Kidney (tissue), 14 donors: ENCODE data around the gene XPR1. TPM values are rescaled to one million over a fixed set of nuclear protein-coding genes. Genes with fewer than 3 reads are reported as not detected.

ENCODE experiments used
- DNase-seq, 5 donors: peaks; one replicate each; pipeline ENCODE4 v3.0.0-alpha.2; 2013 to 2020
- FAIRE-seq: peaks from 2 replicates; lab custom pipeline; 2012; peaks lifted over from hg19 to GRCh38; lab: Jason Lieb, UNC
- H3K27ac ChIP-seq, 2 donors: one replicate each; pipeline ENCODE4 v1.7.0; 2013; ENCODE audit warnings: low read depth in 2 of 2, low read length in 2 of 2, inconsistent platforms in 1 of 2
- H3K27me3 ChIP-seq: one replicate; pipeline ENCODE4 v1.7.1; 2013; ENCODE audit warnings: low read length, inconsistent platforms; ENCODE audit not compliant: control insufficient read depth, insufficient read depth
- H3K36me3 ChIP-seq, 3 donors: one replicate each; pipeline versions ENCODE4 v1.7.0 to v1.7.1; 2013; ENCODE audit warnings: low read length in 3 of 3, control low read depth in 1 of 3, inconsistent platforms in 1 of 3; ENCODE audit not compliant: insufficient read depth in 3 of 3, control insufficient read depth in 2 of 3
- H3K4me1 ChIP-seq, 3 donors: one replicate each; pipeline versions ENCODE4 v1.7.0 to v1.7.1; 2013; ENCODE audit warnings: low read length in 3 of 3, inconsistent platforms in 1 of 3, low read depth in 1 of 3; ENCODE audit not compliant: control insufficient read depth in 2 of 3, insufficient read depth in 2 of 3
- H3K4me3 ChIP-seq, 3 donors: one replicate each; pipeline versions ENCODE4 v1.7.0 to v1.8.1; 2013; ENCODE audit warnings: low read length in 3 of 3, control low read depth in 1 of 3, inconsistent platforms in 1 of 3
- H3K9ac ChIP-seq, 3 donors: one replicate each; pipeline versions ENCODE4 v1.7.0 to v1.7.1; 2013; ENCODE audit warnings: low read length in 3 of 3, control low read depth in 1 of 3, inconsistent platforms in 1 of 3
- H3K9me3 ChIP-seq, 3 donors: one replicate each; pipeline versions ENCODE4 v1.7.0 to v1.7.1; 2013; ENCODE audit warnings: low read length in 3 of 3, control low read depth in 1 of 3, inconsistent platforms in 1 of 3; ENCODE audit not compliant: control insufficient read depth in 2 of 3, insufficient read depth in 1 of 3
- intact Hi-C: fragments of 100-400 bp; cut with DNase I; formaldehyde crosslinking; loops from one replicate; pipeline ENCODE4 v1.11.1; 2022
- polyA plus RNA-seq: library from polyadenylated mRNA; stranded (reverse); fragments of 350-450 nt; fragmentation: Illumina TruSeq; extraction: RNeasy Lipid Tissue Mini Kit (QIAGEN cat#74804); gene quantifications from one replicate; pipeline ENCODE4 v1.2.3, GENCODE V29; 2014; ENCODE audit warnings: low read depth, low replicate concordance; ENCODE audit not compliant: insufficient read depth
- total RNA-seq: library from RNA; stranded (reverse); fragmentation: NEBNext Ultra II Directional; extraction: Animal tissue kit (Norgen Biotek cat#: 25700); gene quantifications from one replicate; pipeline ENCODE4 v1.2.1, GENCODE V29; 2021
- TF ChIP-seq, protein P1 (sequence below): IDR thresholded peaks from 3 replicates; pipeline ENCODE4 v1.5.1; 2012; ENCODE audit warnings: mild to moderate bottlenecking, moderate library complexity, borderline replicate concordance; ENCODE audit not compliant: insufficient read depth; ENCODE audit errors: extremely low read depth
- donor health status: control.
- donor health status: control.
- donor health status: control.
- donor health status: control.
- donor health status: control.
- donor health status: DM: yes; HTN: yes; CAD: no.
- donor health status: Normal renal cell carcinoma (clear cell type).

Gene XPR1
- total and polyA plus RNA-seq, 2 donors from 2014 or later, result 10.9 to 33.5 TPM

DNA sequence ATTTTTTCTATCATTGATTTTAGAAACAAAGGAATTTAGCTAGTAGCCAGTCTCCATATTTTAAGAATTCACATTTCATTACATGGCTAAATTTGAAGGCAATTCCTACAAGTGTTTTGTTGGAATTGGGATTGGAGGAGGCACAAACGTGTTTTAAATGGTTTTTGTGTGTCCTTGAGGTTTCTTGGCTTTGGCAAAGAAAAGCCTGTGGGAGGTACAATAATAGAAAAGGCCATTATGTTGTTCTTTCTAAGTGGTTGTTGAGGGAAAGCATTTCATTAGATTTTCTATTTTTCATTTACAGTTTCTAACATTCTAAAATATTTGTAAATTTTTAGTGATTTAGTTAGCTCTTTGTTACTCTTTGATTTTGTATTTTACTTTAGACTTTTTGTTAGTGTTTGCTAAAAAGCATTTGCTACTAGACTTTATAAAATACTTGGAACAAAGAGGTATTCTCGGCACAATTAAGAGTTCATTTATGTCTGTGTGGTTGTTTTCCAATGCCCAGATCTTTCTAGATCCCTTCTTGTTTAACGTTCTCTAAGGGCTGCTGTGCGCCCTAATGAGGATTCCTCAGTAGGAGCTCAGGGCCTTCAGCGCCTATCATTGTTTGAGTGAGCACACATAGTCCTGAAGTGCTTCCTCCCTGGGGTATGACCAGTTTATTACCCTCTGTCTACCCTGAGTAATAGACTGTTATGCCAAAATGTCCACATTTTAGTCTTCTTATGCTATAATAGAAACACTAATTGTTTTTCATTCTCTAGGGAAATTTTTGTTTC lies 210.9 kb downstream of the XPR1 start:
- Histone ChIP-seq H3K9ac (no peak overlapping the region), H3K27me3 (no peaks in the 10 kb centered on the region), H3K9me3 (no peaks in the 10 kb centered on the region), H3K4me3 (no peak overlapping the region), H3K27ac (no peak overlapping the region), H3K36me3 (no peaks in the 10 kb centered on the region), H3K4me1 (no peaks in the 10 kb centered on the region)
- intact Hi-C loops, result no loop called here
- TF ChIP-seq, protein P1, sequence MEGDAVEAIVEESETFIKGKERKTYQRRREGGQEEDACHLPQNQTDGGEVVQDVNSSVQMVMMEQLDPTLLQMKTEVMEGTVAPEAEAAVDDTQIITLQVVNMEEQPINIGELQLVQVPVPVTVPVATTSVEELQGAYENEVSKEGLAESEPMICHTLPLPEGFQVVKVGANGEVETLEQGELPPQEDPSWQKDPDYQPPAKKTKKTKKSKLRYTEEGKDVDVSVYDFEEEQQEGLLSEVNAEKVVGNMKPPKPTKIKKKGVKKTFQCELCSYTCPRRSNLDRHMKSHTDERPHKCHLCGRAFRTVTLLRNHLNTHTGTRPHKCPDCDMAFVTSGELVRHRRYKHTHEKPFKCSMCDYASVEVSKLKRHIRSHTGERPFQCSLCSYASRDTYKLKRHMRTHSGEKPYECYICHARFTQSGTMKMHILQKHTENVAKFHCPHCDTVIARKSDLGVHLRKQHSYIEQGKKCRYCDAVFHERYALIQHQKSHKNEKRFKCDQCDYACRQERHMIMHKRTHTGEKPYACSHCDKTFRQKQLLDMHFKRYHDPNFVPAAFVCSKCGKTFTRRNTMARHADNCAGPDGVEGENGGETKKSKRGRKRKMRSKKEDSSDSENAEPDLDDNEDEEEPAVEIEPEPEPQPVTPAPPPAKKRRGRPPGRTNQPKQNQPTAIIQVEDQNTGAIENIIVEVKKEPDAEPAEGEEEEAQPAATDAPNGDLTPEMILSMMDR, result no peak
- DNase-seq (no peak), FAIRE-seq (no peak)

DNA sequence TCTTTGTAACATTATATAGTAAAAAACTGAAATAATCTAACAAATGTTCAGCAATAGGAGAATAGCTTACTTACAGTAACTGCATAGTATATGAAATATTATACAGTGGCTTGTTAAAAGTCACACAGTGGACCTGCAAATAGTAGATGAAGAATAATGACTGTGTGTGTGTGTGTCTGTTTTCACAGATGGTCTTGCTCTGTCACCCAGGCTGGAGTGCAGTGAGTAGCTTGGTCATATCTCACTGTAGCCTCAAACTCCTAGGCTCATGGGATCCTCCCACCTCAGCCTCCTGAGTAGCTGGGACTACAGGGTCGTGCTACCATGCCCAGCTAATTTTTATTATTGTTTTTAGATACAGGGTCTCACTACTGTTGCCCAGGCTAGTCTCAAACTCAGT lies 213.5 kb downstream of the XPR1 start:
- Histone ChIP-seq H3K4me1 (no peaks in the 10 kb centered on the region), H3K4me3 (no peak overlapping the region), H3K27me3 (no peaks in the 10 kb centered on the region), H3K9me3 (no peaks in the 10 kb centered on the region), H3K9ac (no peak overlapping the region), H3K36me3 (no peaks in the 10 kb centered on the region), H3K27ac (no peak overlapping the region)
- DNase-seq (no peak), FAIRE-seq (no peak)
- intact Hi-C loops, result no loop called here
- TF ChIP-seq, protein P1, result no peak

- Histone ChIP-seq H3K4me1 (no peaks in the 10 kb centered on the region), H3K9me3 (no peaks in the 10 kb centered on the region), H3K27ac (no peak overlapping the region), H3K36me3 (no peaks in the 10 kb centered on the region), H3K4me3 (no peak overlapping the region), H3K27me3 (no peaks in the 10 kb centered on the region), H3K9ac (no peak overlapping the region)
- DNase-seq, result no peak
- TF ChIP-seq, protein P1, result no peak
- FAIRE-seq, result no peak
- intact Hi-C loops, result no loop called here
These were observed 216.4 kb downstream of the XPR1 start for GRCh38 chr1:180848191-180848590.
